Measurements from ENCODE around the gene SH3D19. TPM values are rescaled to one million over a fixed set of nuclear protein-coding genes. Genes with fewer than 3 reads are reported as not detected.

The SH3D19 gene
- total RNA-seq, 1 donor from 2014 or later: 25.1 TPM

GRCh38 chr4:151314479-151314878, 10.9 kb downstream of the SH3D19 start:
- no peak for TF ChIP-seq CTCF (conservative IDR thresholded peaks at IDR 0.05)
- Mint-ChIP-seq H3K9me3 (no peaks in the 10 kb centered on the region), H3K27me3 (ENCODE audit: low read depth) (no peaks in the 10 kb centered on the region), H3K36me3 (ENCODE audit: low read depth) (peaks cover under 1% of the 10 kb centered on the region), H3K4me1 (peaks cover 24% of the 10 kb centered on the region), H3K4me3 (no peak overlapping the region), H3K27ac (ENCODE audit: unreplicated experiment) (no peak overlapping the region)
- DNase-seq (ENCODE audit: low read depth, low spot score): no peak

GRCh38 chr4:151314010-151314355, 11.4 kb downstream of the SH3D19 start:
- Mint-ChIP-seq H3K4me1 (peaks cover 24% of the 10 kb centered on the region), H3K27ac (ENCODE audit: unreplicated experiment) (no peak overlapping the region), H3K4me3 (no peak overlapping the region), H3K9me3 (no peaks in the 10 kb centered on the region), H3K36me3 (ENCODE audit: low read depth) (peaks cover 3% of the 10 kb centered on the region), H3K27me3 (ENCODE audit: low read depth) (no peaks in the 10 kb centered on the region)
- TF ChIP-seq CTCF (conservative IDR thresholded peaks at IDR 0.05): no peak
- no peak for DNase-seq (ENCODE audit: low read depth, low spot score)

- no peak for TF ChIP-seq CTCF (conservative IDR thresholded peaks at IDR 0.05)
- Mint-ChIP-seq H3K9me3 (no peaks in the 10 kb centered on the region), H3K4me3 (no peak overlapping the region), H3K27me3 (ENCODE audit: low read depth) (no peaks in the 10 kb centered on the region), H3K36me3 (ENCODE audit: low read depth) (peaks cover 5% of the 10 kb centered on the region), H3K27ac (ENCODE audit: unreplicated experiment) (peak overlapping the region; percentile 53), H3K4me1 (peaks cover 24% of the 10 kb centered on the region)
- DNase-seq (ENCODE audit: low read depth, low spot score): no peak
Measured at GRCh38 chr4:151313306-151314009, 11.9 kb downstream of the SH3D19 start.

- Mint-ChIP-seq H3K9me3 (no peaks in the 10 kb centered on the region), H3K27ac (ENCODE audit: unreplicated experiment) (no peak overlapping the region), H3K4me1 (peaks cover 8% of the 10 kb centered on the region), H3K36me3 (ENCODE audit: low read depth) (peaks cover 11% of the 10 kb centered on the region), H3K4me3 (no peak overlapping the region), H3K27me3 (ENCODE audit: low read depth) (no peaks in the 10 kb centered on the region)
- no peak for TF ChIP-seq CTCF (conservative IDR thresholded peaks at IDR 0.05)
- no peak for DNase-seq (ENCODE audit: low read depth, low spot score)
Measured at GRCh38 chr4:151310124-151310728, 15.2 kb downstream of the SH3D19 start.

- Mint-ChIP-seq H3K4me3 (no peak overlapping the region), H3K9me3 (peaks cover 14% of the 10 kb centered on the region), H3K4me1 (peaks cover 3% of the 10 kb centered on the region), H3K36me3 (ENCODE audit: low read depth) (peaks cover 44% of the 10 kb centered on the region), H3K27me3 (ENCODE audit: low read depth) (no peaks in the 10 kb centered on the region), H3K27ac (ENCODE audit: unreplicated experiment) (no peak overlapping the region)
- DNase-seq (ENCODE audit: low read depth, low spot score): no peak
- no peak for TF ChIP-seq CTCF (conservative IDR thresholded peaks at IDR 0.05)
Measured at GRCh38 chr4:151304755-151305154, 20.6 kb downstream of the SH3D19 start.
